Gastroesophageal sphincter (tissue), 4 donors: ENCODE measurements around the gene ATP13A2. TPM values are rescaled to one million over a fixed set of nuclear protein-coding genes. Genes with fewer than 3 reads are reported as not detected.

Source experiments
- total RNA-seq, 4 donors: library from RNA; depleted of rRNA; stranded (reverse); fragments of >200 nt; gene quantifications; one replicate each; pipeline ENCODE4 v1.1.0, GENCODE V29; 2016

Gene ATP13A2
- total RNA-seq, 4 donors from 2014 or later, result 19.1 to 29.2 (median 20.1) TPM

Other genes starting within 250 kb of the ATP13A2 start
- gene RNU1-2, start 115.9 kb downstream of the ATP13A2 start, total RNA-seq, result under 1 TPM in 3 of 4 donors, not detected in 1; under 0.01 TPM
- gene CROCC, start 90.0 kb downstream of the ATP13A2 start, total RNA-seq, result 10 to 100 TPM in 3 of 4 donors, 1 to 10 TPM in 1; 8.0 to 34.5 (median 30.0) TPM
- 10 to 100 TPM in 1 of 4 donors, 1 to 10 TPM in 3; 4.2 to 12.1 (median 7.2) TPM for gene MFAP2, start 31.3 kb downstream of the ATP13A2 start, total RNA-seq
- gene SDHB, start 42.1 kb upstream of the ATP13A2 start, total RNA-seq, result 100 to 1,000 TPM; 103 to 118 (median 116) TPM
- 1 to 10 TPM in 1 of 4 donors, under 1 TPM in 3; 0.12 to 1.9 (median 0.58) TPM for gene PADI2, start 107.5 kb upstream of the ATP13A2 start, total RNA-seq
- 1 to 10 TPM in 2 of 4 donors, under 1 TPM in 1, not detected in 1; 0.27 to 2.5 (median 2.3) TPM for gene PADI1, start 193.2 kb upstream of the ATP13A2 start, total RNA-seq
- under 1 TPM in 2 of 4 donors, not detected in 2; 0.20 to 0.31 TPM for gene PADI3, start 237.2 kb upstream of the ATP13A2 start, total RNA-seq